HG02840 (cell line): Measurements from ENCODE around the gene F2.
"Not testable (repeated sequence)": the region's sequence is repeated elsewhere in the genome, so short reads cannot be mapped to it uniquely, and the experiment has no call there.

Source experiments
- ATAC-seq: cut with Tn5 transposase; IDR thresholded peaks from one replicate; pipeline ENCODE4 v1.9.1; 2021; ENCODE audit warnings: mild to moderate bottlenecking, moderate library complexity, moderate number of reproducible peaks; ENCODE audit not compliant: unreplicated experiment, low FRiP score

Gene F2

DNA sequence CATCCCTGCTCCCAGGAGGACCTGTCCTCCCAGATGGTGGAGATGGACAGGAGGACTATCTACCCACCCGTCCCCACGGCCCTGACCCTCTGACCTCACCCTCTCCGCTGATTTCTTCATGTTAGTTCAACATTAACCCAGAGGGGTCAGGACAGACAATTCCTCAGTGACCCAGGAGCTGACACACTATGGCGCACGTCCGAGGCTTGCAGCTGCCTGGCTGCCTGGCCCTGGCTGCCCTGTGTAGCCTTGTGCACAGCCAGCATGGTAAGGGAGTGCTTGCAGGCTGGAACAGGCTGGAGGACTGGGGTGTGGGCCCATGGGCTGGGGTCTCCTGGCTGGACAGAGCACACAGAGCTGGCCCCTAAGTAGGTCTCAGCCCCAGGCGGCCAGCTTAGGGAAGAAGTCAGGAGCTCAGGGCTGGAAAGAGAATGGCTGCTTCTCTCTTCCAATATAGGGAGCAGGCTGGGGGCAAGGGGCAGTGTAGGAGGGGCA is at the start of gene F2:
Gene F2, plus strand, starts transcription at position 166 of the 495 bp plus-strand sequence. Its CDS starts 23 bp downstream, at position 189.
- ATAC-seq: no peak

DNA sequence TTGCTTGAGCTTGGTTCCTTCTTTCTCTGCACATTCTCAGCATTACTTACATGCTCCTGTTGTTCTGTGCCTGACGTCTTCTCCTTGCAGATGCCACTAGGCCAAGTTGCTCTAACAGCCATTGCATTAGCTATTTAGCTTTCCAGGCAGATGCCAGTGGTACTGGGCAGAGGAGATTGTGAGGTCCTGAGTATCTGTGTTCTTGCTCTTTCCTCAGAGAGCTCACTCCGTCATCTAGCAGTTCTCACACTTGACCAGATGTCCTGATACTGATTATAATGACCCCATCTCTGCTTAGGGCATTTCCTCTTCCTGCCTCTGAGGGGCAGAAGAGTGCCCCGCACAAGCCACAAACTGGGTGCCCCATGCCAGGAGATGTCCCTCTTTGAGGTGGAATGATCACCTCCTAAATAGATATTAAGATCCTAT is 49.3 kb upstream of the F2 start:
- ATAC-seq: no peak

DNA sequence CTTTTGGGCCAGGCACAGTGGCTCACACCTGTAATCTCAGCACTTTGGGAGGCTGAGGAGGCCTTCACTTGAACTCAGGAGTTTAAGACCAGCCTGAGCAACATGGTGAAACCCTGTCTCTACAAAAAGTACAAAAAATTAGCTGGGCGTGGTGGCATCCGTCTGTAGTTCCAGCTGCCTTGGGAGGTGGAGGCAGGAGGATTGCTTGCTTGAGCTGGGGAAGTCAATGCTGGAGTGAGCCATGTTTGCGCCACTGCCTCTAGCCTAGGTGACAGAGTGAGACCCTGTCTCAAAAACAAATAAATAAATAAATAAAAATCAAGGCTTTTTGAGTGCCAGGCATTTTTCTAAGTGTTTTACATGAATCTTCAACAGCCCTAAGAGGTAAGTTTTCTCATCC is 48.5 kb upstream of the F2 start:
- not testable (repeated sequence) for ATAC-seq

DNA sequence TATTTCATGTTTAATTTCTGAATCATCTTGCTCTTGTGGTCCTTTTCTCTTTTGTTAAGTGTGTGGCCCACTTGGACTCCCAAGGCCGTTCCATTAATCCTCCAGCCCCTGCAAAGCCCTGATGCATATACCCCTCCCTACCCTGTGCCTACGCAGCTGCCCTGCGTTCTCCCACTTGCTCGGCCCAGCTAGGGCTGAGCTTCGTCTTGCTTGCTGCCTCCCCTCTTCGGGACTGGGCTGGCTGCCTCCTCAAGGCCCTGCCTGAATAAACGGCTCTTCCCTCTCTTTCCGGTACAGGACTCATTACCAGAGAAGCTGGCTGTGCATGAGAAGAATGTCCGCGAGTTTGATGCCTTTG is 47.1 kb upstream of the F2 start:
- ATAC-seq: no peak

DNA sequence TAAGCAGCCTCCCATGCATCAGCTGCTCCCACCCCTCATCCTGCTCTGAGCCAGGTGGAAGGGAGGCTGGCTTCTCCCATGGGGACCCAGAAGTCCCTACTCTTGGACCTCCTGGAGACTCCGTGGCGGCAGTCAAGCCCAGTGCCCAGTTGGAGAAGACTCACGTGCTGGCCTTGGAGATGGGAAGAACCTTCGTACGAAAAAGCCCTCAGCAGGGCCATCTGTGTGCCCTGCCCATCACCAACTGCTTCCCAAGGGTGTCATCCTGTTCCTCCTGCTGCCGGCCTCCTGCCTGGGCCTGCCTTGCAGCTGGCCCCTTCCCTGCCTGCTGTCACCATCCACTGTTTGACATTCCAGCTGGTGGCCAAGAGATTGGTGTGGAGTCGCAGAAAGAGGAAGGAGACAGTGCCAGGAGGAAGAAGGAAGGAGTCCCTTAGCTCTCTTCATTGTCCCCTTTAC is 46.6 kb upstream of the F2 start:
- ATAC-seq: no peak

DNA sequence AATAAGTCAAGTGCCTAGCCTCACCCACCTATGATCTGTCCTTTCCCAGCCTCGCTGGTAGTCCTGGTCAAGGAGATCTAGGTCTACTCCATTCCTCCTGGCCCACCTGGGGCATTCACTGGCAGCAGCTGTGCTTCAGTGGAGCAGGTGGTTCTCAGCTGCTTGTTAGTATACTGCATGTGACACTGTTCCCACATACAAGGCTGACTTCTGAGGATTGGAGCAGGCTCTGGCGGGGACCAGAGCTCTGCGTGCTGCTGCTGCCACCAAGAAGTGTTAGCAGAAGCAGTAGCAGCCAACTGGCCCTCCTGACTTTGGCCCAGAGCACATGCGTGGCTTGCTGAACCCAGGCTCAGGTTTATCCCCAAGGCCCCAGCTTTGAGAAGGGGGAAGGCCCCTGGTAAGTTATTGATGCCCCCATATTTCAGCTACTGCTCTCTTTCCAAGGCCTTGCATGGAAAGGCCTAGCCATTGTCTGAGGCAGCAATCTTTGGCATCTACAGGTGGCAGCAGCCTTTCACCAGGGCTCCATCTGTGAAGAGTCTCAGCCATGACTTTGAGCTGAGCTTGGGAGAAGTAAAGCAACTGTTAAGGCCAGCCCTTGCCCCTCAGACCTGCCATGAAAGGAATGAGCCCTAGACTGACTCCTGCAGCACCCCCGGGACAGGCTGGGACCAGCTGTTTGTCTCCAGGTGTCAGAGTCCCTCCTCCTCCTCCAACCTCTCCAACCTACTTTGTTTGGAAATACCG is 45.1 kb upstream of the F2 start:
- ATAC-seq: no peak

DNA sequence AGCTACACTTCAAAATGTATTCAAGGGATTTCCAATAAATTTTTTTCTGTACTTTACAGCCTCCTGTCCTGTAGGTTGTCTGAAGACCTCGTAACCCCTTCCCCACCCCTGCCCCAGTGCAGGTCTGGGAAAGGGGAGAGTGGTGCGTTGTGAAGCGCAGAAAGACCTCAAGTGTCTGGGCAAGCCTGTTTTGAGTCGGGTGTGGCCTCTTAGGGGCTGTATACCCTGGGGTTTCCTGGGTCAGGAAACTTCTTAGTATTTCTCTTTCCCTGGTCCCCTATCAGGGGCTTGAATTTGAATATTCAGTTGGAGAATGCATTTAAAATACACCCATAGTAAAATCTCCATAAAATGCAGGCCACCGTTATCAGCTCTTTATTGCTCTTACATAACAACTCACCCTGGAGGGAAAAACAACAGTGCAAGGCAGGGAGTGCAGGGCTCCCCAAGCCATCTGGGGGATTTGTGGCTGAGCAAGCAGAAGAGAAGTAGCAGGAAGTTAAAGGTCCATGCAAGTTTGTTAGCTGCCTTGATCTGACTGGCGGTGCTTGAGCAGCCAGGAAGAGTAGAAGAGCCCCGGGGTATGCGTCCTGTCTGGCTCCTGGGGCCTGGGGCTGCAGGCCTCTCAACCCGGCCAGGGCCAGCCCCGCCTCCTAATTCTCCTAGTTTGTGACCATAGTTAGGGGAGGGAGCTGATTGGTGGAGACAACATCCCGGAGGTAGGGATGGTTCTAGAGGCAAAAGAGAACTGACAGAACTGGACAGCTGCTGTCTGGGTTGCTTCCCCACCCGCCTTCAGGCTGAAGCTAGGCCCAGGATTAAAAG is 44.3 kb upstream of the F2 start:
- no peak for ATAC-seq

DNA sequence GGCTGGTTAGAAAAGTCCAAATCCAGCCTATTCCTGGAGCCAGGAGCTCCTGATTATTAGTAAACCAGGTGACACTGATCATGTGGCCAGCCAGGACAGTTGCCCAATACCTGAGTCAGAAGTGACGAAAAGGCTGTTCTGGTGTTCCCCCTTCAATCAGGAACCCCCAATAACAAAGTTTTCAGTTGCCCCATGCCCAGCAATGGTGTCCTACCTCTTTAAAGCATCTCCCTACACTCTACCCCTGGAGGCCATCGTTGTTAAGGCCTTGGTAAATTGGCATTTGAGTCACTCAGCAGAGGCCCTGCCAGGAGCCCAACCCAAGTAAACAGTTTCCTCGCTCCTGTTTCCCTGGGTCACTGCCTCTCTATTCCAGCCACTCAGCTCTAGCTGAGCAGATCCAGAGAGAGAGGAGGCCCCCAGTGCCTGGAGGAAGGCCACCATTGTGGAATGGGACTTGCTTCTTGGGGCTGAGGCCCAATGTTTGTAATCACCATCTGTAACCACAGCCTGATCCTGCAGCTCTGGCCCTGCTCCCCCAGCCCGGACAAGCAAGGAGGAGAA is 43.6 kb upstream of the F2 start:
- ATAC-seq: no peak

DNA sequence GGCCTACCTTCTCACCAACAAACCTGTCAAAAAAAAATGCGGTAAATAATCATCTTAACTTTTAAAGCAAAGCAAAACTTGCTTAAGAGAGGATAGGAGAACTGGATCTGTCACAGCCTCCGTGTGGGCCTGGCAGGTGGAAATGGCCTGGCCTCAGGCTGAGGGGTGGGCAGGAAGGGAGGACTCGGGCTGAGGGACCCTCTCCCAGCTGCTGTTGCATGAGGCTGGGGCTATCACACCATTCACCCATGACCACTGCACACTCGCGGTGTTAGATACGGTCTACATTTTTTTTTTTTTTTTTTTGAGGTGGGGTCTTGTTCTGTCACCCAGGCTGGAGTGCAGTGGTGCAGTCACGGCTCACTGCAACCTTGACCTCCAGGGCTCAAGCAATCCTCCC is 43.1 kb upstream of the F2 start:
- no peak for ATAC-seq

DNA sequence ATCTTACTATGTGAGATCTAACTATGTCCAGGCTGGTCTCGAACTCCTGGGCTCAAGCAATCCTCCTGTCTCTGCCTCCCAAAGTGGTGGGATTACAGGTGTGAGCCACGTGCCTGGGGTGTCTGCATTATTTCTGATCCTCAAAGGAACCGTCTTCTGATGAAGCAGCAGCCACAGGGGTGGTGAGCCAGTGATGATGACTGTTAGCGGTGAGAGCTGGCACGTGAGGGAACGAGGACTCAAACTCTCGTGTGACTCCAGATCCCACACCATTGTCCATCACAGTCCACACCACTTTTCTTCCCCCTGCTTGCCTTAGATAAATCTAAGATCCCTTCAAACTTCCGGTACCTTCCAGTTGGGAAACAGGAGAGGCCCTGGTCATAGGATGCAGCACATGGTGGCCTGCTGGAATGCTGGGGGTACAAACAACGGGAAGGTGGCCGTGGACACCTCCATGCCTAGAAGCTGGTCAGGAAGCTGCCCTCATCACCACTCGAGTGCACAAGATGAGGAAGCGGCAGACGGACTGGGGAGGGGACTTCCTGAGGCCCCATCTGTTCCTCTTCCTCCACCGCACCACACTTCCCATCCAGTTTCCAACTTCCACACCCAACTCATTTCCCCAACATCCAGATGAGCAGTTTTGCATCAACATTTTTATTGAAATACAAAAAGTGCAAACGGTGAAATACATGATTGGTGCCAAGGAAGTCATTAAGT is 42.4 kb upstream of the F2 start:
- no peak for ATAC-seq

DNA sequence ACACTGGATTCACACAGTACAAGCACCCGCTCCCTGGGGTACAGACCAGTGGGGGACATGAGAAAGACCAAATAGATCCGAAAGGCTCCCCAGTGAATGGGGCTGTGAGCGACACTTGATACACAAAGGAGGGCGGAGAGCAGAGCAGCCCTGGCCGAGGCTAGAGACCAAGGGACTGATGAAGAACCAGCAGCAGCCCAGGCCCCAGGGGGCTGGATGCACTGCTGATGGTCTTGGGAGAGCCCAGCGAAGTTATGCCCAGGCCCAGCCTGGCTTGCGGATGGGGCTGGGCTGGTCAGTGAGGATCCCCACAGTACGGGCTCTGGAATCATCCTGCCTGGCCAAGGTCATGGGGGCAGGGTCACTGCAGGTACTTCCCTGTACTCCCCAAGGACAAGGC is 41.8 kb upstream of the F2 start:
- no peak for ATAC-seq

DNA sequence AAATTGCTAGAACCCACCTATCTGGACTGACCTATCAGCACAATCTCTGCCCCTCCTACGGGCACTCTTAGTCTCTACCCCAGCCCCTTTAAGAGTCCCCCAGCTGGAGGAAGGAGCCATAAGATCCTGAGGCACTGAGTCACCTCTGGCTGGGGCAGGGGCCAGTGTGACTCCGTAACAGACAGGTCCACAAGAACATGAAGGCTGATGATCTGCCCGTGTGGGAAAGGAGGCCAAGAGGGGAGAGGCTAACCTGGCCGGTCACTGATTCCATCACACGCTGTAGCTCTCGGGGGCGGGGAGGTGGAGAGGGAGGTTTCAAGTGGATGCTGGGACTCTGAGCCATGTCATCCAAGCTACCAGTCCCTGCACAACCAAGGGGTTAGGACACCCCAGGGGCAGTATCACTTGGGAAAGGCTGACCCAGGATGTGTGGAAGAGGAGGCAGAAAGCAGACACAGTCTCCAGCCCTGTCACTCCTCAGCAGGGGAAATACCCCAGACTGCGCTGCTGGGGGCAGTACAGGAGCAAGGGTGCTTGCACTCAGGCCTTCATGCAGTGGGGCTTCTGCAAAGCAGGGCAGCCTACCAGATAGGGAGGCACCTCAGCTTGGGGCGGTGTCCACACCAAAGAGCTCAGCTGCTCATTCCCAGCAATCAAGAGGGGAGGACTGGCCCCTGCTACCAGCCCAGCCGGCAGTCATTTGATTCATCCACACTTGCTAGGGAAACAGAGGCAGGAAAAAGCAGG is 40.8 kb upstream of the F2 start:
- no peak for ATAC-seq

DNA sequence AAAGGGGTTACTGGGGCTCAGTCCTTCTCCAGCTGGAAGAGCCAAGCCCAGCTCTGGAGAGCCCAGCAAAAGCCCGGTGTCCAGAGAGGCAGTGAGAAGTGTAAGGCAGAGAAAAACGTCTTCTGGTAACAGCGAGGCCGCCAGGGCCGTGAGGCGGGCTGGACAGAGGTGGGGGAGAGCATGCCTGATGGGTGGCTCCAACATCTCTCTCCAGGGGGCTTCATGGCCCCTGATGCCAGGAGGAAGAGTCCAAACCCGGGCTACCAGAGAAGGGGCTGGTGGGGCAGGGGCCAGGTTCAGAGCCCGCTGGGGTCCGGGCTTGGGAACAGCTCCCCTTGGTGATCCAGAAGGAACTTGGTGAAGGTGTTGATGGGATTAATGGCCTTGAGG is 40.3 kb upstream of the F2 start:
- no peak for ATAC-seq

DNA sequence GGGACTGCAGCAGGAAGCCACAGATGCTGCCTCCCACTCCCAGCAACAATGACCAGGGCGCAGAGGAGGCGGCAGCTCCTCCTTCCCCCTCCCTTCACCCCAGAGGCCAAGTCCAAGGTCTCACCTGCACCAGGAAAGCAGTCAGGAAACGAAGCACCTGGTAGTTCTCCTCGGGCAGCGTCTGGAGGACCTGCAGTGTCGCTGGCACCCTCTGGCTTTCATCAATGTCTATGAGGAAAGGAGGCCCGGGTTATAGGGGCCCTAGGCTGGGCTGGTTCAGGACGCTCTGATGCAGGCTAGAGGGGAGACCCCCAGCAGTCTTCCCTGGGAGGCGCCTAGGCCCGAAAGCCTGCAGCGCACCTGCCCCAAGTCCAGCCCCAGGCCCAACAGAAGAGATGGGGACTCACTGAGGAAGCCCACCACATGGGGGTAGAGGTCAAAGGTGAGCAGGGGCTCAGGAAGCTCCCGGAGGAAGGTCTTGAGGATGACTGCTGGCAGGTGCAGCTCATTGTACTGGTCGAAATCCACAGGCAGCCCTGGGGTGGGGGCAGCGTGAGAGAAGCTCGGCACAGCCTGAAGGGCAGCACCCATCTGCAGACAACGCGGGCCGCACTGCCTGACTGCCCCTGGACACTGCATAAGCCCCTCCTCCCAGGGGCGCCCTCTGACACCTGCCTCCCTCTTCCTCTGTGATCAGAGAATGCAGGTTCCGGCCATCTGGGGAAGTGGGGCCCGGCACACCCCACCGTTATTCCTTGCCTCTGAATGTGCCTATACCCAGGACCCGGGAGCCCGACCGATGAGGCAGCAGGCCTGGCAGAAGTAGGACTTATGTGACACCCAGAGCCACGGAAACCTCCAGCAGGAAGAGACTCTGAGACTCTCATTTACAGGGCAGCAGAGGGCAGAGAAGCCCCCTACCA is 39.5 kb upstream of the F2 start:
- no peak for ATAC-seq

DNA sequence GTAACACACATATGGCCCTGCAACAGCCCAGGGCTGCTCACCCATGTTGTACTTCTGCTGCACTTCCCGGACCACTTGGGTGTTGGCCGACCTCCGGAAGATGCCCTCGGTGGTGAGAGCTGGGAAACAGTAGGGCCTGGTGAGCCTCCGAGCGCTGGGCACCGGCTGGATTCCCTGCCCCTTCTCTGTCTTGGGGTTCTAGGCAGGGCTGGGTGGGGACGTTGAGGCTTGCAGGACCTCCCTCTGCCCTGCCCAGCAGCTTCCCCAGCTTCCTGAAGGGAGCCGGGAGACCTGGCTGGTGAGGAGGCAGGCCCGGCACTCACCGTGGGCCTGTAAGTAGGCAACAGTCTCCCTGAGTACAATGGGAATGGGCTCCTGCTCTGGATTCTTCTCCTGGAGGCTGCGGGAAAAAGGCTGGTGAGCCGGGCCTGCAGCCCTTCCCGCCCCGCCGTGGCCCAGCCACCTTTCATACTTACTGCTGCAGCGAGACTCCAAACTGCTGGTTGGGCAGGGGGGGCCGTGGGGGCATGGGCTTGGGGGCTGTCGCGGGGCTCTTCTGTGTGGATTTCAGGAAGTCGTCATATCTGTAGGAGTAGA is 38.8 kb upstream of the F2 start:
- ATAC-seq: no peak

DNA sequence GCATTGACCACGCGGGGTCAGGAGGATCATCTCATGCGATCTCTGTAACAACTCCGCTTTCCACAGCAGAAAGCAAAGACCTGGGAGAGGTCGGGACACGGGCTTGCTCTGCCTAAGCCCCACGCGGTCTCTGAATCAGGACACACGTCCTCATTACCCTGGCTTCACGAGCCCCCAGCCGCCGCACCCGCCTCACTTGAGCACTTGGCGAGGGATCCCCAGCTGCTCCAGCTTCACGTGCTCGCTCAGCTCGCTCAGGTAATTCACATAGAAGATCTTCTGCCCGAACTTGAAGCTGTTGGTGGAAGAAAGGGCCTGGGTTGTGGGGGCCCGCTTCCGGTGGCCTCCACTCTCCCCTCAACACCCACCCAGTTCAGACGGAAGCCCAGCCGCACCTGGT is 38.2 kb upstream of the F2 start:
- ATAC-seq: no peak

DNA sequence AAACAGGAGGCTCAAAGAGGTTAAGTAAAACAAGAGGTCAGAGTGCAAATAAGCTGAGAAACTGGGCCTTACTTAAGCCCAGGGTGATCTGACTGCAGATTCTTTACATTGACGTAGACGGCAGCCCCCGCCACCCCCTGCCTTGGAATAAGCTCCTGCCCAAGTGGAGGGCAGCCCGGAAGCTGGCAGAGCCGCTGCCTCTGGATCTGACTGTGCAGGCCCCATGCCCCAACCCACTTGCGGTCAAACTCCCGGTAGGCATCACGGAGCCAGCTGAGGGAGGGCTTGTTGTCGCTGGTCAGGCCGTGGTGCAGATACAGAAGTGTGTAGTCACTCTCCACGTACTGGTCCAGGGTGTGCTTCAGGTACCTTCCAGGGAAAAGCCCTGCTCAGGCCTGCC is 37.2 kb upstream of the F2 start:
- no peak for ATAC-seq
